Measurements from ENCODE around the gene COBLL1.

Gene COBLL1

DNA sequence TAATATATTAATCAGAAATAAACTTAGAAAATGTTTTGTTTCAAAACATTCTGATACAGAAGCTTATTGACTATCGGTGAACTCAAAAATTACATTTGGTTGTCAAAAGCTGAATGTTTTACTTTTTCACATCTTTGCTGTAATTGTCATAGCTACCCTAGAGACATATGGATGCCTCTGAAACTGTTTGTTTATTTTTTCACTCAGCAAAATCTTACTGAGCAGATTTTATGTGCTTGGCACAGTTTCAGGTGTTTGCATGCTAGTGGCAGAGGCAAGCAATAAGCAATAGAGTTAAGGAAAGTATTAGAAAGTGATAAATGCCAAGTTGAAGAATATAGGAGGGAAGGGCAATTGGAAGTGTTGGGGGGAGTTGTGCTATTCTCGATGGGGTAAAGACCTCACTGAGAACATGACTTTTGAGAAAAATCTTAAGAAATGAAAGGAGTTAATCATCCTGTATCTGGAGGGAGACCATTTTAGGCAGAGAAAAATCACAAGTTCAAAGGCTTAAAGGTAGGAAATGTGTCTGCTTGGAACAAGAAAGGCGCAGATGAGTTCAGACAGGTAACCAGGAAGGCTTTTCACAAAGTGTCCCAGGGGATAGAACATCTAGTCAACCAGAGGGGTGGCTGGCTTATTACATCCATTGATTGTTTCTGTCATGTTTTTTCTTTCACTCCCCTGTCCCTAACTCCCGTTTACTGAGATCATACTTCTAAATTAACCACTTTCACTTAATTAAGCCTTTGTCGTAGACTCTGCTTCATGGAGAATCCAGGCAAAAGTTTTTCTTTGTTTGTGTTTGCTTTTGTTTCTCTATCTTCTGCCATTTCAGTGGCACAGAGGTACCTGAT lies 27.2 kb upstream of the COBLL1 start (continued):
- TF ChIP-seq, protein P1, sequence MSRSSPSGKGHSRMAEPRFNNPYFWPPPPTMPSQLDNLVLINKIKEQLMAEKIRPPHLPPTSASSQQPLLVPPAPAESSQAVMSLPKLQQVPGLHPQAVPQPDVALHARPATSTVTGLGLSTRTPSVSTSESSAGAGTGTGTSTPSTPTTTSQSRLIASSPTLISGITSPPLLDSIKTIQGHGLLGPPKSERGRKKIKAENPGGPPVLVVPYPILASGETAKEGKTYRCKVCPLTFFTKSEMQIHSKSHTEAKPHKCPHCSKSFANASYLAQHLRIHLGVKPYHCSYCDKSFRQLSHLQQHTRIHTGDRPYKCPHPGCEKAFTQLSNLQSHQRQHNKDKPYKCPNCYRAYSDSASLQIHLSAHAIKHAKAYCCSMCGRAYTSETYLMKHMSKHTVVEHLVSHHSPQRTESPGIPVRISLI (tag by site-specific recombination; IDR thresholded peaks at IDR 0.05): no peak
- TF ChIP-seq, protein P2, sequence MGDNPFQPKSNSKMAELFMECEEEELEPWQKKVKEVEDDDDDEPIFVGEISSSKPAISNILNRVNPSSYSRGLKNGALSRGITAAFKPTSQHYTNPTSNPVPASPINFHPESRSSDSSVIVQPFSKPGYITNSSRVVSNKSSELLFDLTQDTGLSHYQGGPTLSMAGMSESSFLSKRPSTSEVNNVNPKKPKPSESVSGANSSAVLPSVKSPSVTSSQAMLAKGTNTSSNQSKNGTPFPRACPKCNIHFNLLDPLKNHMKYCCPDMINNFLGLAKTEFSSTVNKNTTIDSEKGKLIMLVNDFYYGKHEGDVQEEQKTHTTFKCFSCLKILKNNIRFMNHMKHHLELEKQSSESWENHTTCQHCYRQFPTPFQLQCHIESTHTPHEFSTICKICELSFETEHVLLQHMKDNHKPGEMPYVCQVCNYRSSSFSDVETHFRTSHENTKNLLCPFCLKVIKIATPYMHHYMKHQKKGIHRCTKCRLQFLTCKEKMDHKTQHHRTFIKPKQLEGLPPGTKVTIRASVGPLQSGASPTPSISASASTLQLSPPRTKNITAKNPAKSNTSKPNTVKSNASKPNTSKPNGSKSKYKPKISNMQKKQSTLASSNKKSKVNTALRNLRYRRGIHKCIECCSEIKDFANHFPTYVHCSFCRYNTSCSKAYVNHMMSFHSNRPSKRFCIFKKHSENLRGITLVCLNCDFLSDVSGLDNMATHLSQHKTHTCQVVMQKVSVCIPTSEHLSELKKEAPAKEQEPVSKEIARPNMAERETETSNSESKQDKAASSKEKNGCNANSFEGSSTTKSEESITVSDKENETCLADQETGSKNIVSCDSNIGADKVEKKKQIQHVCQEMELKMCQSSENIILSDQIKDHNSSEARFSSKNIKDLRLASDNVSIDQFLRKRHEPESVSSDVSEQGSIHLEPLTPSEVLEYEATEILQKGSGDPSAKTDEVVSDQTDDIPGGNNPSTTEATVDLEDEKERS (tag by site-specific recombination; IDR thresholded peaks at IDR 0.05): no peak
- TF ChIP-seq, protein P3, sequence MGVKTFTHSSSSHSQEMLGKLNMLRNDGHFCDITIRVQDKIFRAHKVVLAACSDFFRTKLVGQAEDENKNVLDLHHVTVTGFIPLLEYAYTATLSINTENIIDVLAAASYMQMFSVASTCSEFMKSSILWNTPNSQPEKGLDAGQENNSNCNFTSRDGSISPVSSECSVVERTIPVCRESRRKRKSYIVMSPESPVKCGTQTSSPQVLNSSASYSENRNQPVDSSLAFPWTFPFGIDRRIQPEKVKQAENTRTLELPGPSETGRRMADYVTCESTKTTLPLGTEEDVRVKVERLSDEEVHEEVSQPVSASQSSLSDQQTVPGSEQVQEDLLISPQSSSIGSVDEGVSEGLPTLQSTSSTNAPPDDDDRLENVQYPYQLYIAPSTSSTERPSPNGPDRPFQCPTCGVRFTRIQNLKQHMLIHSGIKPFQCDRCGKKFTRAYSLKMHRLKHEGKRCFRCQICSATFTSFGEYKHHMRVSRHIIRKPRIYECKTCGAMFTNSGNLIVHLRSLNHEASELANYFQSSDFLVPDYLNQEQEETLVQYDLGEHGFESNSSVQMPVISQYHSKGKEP (tag by site-specific recombination; IDR thresholded peaks at IDR 0.05): 0 out of 2 replicates have a peak, but pooled peaks have one; percentile 11
- TF ChIP-seq ZEB2 (tag by site-specific recombination; IDR thresholded peaks at IDR 0.05) (no peak), ZNF366 (tag by site-specific recombination; conservative IDR thresholded peaks at IDR 0.05) (0 out of 2 replicates have a peak, but pooled peaks have one; percentile 13), ZNF341 (tag by site-specific recombination; IDR thresholded peaks at IDR 0.05; ENCODE audit: low read depth) (no peak), ZNF174 (tag by site-specific recombination; IDR thresholded peaks at IDR 0.05) (no peak), ZNF585B (tag by site-specific recombination; IDR thresholded peaks at IDR 0.05) (no peak), ZNF843 (tag by site-specific recombination; IDR thresholded peaks at IDR 0.05) (0 out of 2 replicates have a peak, but pooled peaks have one; percentile 17), WT1 (tag by site-specific recombination; IDR thresholded peaks at IDR 0.05) (peak; percentile 97), KLF7 (tag by site-specific recombination; IDR thresholded peaks at IDR 0.05; ENCODE audit: borderline replicate concordance) (no peak), ZNF221 (tag by site-specific recombination; IDR thresholded peaks at IDR 0.05; ENCODE audit: borderline replicate concordance) (no peak), BCL11A (tag by site-specific recombination; IDR thresholded peaks at IDR 0.05; ENCODE audit: low read depth) (no peak), SP3 (tag by site-specific recombination; IDR thresholded peaks at IDR 0.05) (no peak), PRDM1 (tag by site-specific recombination; IDR thresholded peaks at IDR 0.05) (no peak), ZNF670 (tag by site-specific recombination; IDR thresholded peaks at IDR 0.05; ENCODE audit: low read depth) (no peak), ZNF214 (tag by site-specific recombination; IDR thresholded peaks at IDR 0.05; ENCODE audit: borderline replicate concordance) (no peak), ZNF629 (tag by site-specific recombination; IDR thresholded peaks at IDR 0.05) (no peak), ZNF239 (tag by site-specific recombination; IDR thresholded peaks at IDR 0.05) (no peak), ZNF777 (tag by site-specific recombination; IDR thresholded peaks at IDR 0.05; ENCODE audit: borderline replicate concordance) (no peak), ZNF335 (tag by site-specific recombination; conservative IDR thresholded peaks at IDR 0.05) (no peak), ZNF837 (tag by site-specific recombination; IDR thresholded peaks at IDR 0.05) (no peak), ZNF157 (tag by site-specific recombination; IDR thresholded peaks at IDR 0.05) (no peak), ZNF292 (tag by site-specific recombination; IDR thresholded peaks at IDR 0.05; ENCODE audit: borderline replicate concordance, low read depth) (no peak), KLF8 (tag by site-specific recombination; IDR thresholded peaks at IDR 0.05) (no peak), OVOL3 (tag by site-specific recombination; IDR thresholded peaks at IDR 0.05) (no peak), ZNF140 (tag by site-specific recombination; IDR thresholded peaks at IDR 0.05) (no peak)
- TF ChIP-seq, protein P4, sequence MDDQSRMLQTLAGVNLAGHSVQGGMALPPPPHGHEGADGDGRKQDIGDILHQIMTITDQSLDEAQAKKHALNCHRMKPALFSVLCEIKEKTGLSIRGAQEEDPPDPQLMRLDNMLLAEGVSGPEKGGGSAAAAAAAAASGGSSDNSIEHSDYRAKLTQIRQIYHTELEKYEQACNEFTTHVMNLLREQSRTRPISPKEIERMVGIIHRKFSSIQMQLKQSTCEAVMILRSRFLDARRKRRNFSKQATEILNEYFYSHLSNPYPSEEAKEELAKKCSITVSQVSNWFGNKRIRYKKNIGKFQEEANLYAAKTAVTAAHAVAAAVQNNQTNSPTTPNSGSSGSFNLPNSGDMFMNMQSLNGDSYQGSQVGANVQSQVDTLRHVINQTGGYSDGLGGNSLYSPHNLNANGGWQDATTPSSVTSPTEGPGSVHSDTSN (CRISPR knock-in tag; IDR thresholded peaks at IDR 0.05): no peak
- TF ChIP-seq, protein P5, sequence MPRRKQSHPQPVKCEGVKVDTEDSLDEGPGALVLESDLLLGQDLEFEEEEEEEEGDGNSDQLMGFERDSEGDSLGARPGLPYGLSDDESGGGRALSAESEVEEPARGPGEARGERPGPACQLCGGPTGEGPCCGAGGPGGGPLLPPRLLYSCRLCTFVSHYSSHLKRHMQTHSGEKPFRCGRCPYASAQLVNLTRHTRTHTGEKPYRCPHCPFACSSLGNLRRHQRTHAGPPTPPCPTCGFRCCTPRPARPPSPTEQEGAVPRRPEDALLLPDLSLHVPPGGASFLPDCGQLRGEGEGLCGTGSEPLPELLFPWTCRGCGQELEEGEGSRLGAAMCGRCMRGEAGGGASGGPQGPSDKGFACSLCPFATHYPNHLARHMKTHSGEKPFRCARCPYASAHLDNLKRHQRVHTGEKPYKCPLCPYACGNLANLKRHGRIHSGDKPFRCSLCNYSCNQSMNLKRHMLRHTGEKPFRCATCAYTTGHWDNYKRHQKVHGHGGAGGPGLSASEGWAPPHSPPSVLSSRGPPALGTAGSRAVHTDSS (tag by site-specific recombination; IDR thresholded peaks at IDR 0.05): no peak
- TF ChIP-seq, protein P6, sequence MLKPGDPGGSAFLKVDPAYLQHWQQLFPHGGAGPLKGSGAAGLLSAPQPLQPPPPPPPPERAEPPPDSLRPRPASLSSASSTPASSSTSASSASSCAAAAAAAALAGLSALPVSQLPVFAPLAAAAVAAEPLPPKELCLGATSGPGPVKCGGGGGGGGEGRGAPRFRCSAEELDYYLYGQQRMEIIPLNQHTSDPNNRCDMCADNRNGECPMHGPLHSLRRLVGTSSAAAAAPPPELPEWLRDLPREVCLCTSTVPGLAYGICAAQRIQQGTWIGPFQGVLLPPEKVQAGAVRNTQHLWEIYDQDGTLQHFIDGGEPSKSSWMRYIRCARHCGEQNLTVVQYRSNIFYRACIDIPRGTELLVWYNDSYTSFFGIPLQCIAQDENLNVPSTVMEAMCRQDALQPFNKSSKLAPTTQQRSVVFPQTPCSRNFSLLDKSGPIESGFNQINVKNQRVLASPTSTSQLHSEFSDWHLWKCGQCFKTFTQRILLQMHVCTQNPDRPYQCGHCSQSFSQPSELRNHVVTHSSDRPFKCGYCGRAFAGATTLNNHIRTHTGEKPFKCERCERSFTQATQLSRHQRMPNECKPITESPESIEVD (tag by site-specific recombination; IDR thresholded peaks at IDR 0.05): peak; percentile 68

Measured in HEK293 (cell line).